Measurements from ENCODE around the gene ANKH. TPM values are rescaled to one million over a fixed set of nuclear protein-coding genes. Genes with fewer than 3 reads are reported as not detected.

Gene ANKH
- total and polyA plus RNA-seq, 5 donors, result 60.9 to 155 (median 134) TPM

GRCh38 chr5:14712666-14713065 lies 158.9 kb downstream of the ANKH start:
- peak in 1 of 3 donors; percentile 62 for DNase-seq
- 97% methylated on average over 17 of the region's 17 CpGs for WGBS
- no peaks in the 10 kb centered on the region for H3K9me3 ChIP-seq (ENCODE audit: control insufficient read depth, low read length)
- no peak overlapping the region for H3K27ac ChIP-seq (ENCODE audit: low read length)
- intact Hi-C loops (cut with DNase I), result no loop called here
- no peaks in the 10 kb centered on the region for H3K27me3 ChIP-seq (ENCODE audit: control insufficient read depth, insufficient read depth)
- no peak overlapping the region for H3K4me3 ChIP-seq (ENCODE audit: low read length)
- no peak for ATAC-seq
- no peaks in the 10 kb centered on the region for H3K4me1 ChIP-seq (ENCODE audit: control insufficient read depth, insufficient read depth, low read length)

DNA sequence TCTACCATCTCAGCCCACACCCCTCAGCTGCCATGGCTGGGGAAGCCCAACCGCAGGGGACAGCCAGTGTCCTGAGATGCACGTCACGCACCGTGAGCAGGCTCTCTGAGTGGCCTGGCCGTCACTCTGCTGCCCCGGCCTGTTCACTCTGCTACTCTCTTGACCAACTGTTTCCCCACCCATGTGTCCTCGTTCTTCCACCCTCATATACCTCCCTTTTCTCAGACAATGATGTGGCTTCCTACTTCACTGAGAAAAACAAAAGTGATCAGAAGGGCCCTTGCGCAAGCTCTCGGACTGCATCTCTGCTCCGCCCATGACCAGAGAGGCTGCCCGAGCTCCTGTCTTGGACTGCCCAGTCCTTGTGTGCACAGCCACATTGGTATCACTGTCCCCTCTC lies 159.4 kb downstream of the ANKH start:
- DNase-seq, result no peak
- Histone ChIP-seq H3K4me3 (ENCODE audit: low read length) (no peak overlapping the region), H3K4me1 (ENCODE audit: control insufficient read depth, insufficient read depth, low read length) (no peaks in the 10 kb centered on the region), H3K27me3 (ENCODE audit: control insufficient read depth, insufficient read depth) (no peaks in the 10 kb centered on the region), H3K9me3 (ENCODE audit: control insufficient read depth, low read length) (no peaks in the 10 kb centered on the region), H3K27ac (ENCODE audit: low read length) (no peak overlapping the region)
- 83% methylated on average over 11 of the region's 11 CpGs for WGBS
- peak in 1 of 2 donors; percentile 5 for ATAC-seq
- intact Hi-C loops (cut with DNase I), result no loop called here

DNA sequence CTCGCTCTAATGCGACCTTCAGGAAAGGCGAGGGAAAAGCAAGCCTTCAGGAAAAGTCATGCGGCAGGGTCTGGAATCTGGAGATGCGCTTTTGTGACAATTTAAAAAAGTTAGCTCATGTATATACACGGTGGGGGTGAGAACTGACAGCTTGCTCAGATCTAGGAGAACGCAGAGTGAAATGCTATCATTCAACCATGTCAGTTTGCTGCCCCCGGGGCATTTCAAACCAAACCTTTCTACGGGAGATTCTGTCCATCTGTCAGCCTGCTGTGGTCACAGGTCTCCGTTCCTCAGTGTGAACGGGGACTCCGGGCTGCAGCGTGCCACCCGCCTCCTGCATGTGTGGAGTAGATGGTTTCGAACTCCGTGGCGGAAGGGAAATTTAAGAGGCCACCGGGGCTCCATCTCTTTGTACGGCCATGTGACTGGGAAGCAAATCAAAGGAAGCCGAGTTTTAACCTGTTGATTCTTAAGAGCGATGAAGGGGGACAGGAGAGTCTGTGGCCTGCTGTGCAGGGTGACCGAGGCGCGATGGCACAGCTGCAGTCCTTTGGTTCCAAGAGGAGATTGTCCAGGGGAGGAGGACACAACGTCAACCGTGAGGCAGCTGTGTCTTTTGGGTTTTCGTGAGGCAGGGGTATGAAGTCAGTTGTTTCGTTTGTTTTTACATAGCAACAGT lies 161.1 kb downstream of the ANKH start:
- Histone ChIP-seq H3K27me3 (ENCODE audit: control insufficient read depth, insufficient read depth) (no peaks in the 10 kb centered on the region), H3K4me3 (ENCODE audit: low read length) (no peak overlapping the region), H3K9me3 (ENCODE audit: control insufficient read depth, low read length) (no peaks in the 10 kb centered on the region), H3K4me1 (ENCODE audit: control insufficient read depth, insufficient read depth, low read length) (no peaks in the 10 kb centered on the region), H3K27ac (ENCODE audit: low read length) (no peak overlapping the region)
- intact Hi-C loops (cut with DNase I), result no loop called here
- DNase-seq, result no peak
- ATAC-seq, result no peak
- WGBS, result 89% methylated on average over 28 of the region's 28 CpGs

GRCh38 chr5:14708551-14708950 lies 163.0 kb downstream of the ANKH start:
- WGBS, result 93% methylated on average over 5 of the region's 5 CpGs
- no peak overlapping the region for H3K27ac ChIP-seq (ENCODE audit: low read length)
- H3K27me3 ChIP-seq (ENCODE audit: control insufficient read depth, insufficient read depth), result no peaks in the 10 kb centered on the region
- DNase-seq, result no peak
- no peak for ATAC-seq
- no peaks in the 10 kb centered on the region for H3K4me1 ChIP-seq (ENCODE audit: control insufficient read depth, insufficient read depth, low read length)
- intact Hi-C loops (cut with DNase I), result no loop called here
- H3K9me3 ChIP-seq (ENCODE audit: control insufficient read depth, low read length), result peaks cover under 1% of the 10 kb centered on the region
- H3K4me3 ChIP-seq (ENCODE audit: low read length), result no peak overlapping the region

GRCh38 chr5:14707811-14708390 lies 163.7 kb downstream of the ANKH start:
- intact Hi-C loops (cut with DNase I), result no loop called here
- ATAC-seq, result no peak
- Histone ChIP-seq H3K27me3 (ENCODE audit: control insufficient read depth, insufficient read depth) (no peaks in the 10 kb centered on the region), H3K4me1 (ENCODE audit: control insufficient read depth, insufficient read depth, low read length) (no peaks in the 10 kb centered on the region), H3K9me3 (ENCODE audit: control insufficient read depth, low read length) (peaks cover 2% of the 10 kb centered on the region), H3K4me3 (ENCODE audit: low read length) (no peak overlapping the region), H3K27ac (ENCODE audit: low read length) (no peak overlapping the region)
- WGBS, result 90% methylated on average over 9 of the region's 9 CpGs
- no peak for DNase-seq

DNA sequence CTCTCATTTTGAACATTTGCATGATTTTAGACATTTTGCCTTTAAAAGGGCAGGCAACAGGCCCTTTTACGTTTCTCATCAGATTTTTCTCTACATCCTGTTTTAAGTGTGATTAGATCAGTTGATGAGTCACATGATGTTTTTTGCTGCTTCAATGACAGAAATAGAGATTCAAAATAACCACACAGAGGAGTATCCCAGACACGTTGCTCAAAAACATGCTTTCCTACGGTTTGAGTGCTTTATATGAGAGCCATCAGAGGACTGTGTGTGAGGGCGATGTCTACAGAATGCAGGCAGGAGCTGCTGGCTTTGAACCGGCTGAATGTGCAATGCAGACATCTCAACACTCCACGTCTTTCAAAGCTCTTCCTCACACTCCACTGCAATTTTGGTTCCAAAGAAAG lies 165.0 kb downstream of the ANKH start:
- Histone ChIP-seq H3K27ac (ENCODE audit: low read length) (peak overlapping the region; percentile 61), H3K9me3 (ENCODE audit: control insufficient read depth, low read length) (peaks cover 2% of the 10 kb centered on the region), H3K4me1 (ENCODE audit: control insufficient read depth, insufficient read depth, low read length) (no peaks in the 10 kb centered on the region), H3K4me3 (ENCODE audit: low read length) (no peak overlapping the region), H3K27me3 (ENCODE audit: control insufficient read depth, insufficient read depth) (no peaks in the 10 kb centered on the region)
- DNase-seq, result no peak
- peak in 1 of 2 donors; percentile 28 for ATAC-seq
- intact Hi-C loops (cut with DNase I), result no loop called here
- 39% methylated on average over 6 of the region's 6 CpGs for WGBS

DNA sequence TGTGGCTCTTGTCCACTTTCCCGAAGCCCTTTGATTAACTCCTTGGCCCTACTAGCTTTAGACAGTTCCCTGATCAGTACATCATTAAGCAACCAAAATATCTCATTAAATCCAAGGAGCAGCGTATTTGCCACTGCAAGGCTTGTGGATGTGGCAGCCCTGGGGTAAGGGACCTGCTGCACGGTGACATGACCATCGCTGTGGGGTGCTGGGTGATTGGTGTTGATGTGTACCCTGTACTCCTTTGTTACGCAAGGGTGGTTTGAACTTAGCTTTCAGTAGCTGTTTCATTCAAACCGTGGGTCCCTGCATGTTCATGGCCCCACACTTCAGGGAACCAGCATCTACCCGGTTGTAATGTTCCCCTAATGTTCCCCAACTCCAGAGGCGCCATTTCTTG lies 166.0 kb downstream of the ANKH start:
- Histone ChIP-seq H3K4me1 (ENCODE audit: control insufficient read depth, insufficient read depth, low read length) (peaks cover 6% of the 10 kb centered on the region), H3K27me3 (ENCODE audit: control insufficient read depth, insufficient read depth) (no peaks in the 10 kb centered on the region), H3K4me3 (ENCODE audit: low read length) (no peak overlapping the region), H3K27ac (ENCODE audit: low read length) (no peak overlapping the region), H3K9me3 (ENCODE audit: control insufficient read depth, low read length) (peaks cover 2% of the 10 kb centered on the region)
- 93% methylated on average over 8 of the region's 8 CpGs for WGBS
- no peak for ATAC-seq
- DNase-seq, result no peak
- intact Hi-C loops (cut with DNase I), result no loop called here

GRCh38 chr5:14702238-14702839 lies 169.2 kb downstream of the ANKH start:
- ATAC-seq (no peak), DNase-seq (no peak)
- WGBS, result 94% methylated on average over 11 of the region's 11 CpGs
- Histone ChIP-seq H3K9me3 (ENCODE audit: control insufficient read depth, low read length) (peaks cover 2% of the 10 kb centered on the region), H3K27ac (ENCODE audit: low read length) (peak overlapping the region; percentile 23), H3K4me3 (ENCODE audit: low read length) (no peak overlapping the region), H3K27me3 (ENCODE audit: control insufficient read depth, insufficient read depth) (no peaks in the 10 kb centered on the region), H3K4me1 (ENCODE audit: control insufficient read depth, insufficient read depth, low read length) (peaks cover 6% of the 10 kb centered on the region)
- intact Hi-C loops (cut with DNase I), result no loop called here

DNA sequence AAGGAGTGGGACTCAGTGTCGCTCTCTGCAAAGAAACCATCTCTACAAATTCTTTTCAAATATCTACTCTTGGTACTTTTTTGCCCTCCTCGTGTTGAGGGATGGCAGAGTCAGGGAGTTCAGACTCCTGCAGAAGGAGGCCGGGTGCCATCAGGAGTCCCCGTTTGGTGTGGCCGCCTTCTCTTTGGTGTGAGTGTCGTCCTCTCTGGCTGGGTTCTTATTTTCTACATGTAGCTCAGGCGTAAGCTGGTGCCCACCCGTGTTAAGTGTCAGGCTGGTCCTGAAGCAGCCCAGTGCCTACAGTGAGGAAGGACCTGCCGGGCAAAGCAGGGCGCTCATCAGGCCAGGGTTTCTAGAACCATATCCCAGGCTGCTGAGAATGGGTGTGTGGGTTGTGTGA lies 170.0 kb downstream of the ANKH start:
- WGBS, result 98% methylated on average over 10 of the region's 10 CpGs
- no peaks in the 10 kb centered on the region for H3K27me3 ChIP-seq (ENCODE audit: control insufficient read depth, insufficient read depth)
- intact Hi-C loops (cut with DNase I), result no loop called here
- peaks cover 6% of the 10 kb centered on the region for H3K4me1 ChIP-seq (ENCODE audit: control insufficient read depth, insufficient read depth, low read length)
- H3K27ac ChIP-seq (ENCODE audit: low read length), result no peak overlapping the region
- ATAC-seq, result no peak
- DNase-seq, result no peak
- H3K4me3 ChIP-seq (ENCODE audit: low read length), result no peak overlapping the region
- H3K9me3 ChIP-seq (ENCODE audit: control insufficient read depth, low read length), result peaks cover 2% of the 10 kb centered on the region

DNA sequence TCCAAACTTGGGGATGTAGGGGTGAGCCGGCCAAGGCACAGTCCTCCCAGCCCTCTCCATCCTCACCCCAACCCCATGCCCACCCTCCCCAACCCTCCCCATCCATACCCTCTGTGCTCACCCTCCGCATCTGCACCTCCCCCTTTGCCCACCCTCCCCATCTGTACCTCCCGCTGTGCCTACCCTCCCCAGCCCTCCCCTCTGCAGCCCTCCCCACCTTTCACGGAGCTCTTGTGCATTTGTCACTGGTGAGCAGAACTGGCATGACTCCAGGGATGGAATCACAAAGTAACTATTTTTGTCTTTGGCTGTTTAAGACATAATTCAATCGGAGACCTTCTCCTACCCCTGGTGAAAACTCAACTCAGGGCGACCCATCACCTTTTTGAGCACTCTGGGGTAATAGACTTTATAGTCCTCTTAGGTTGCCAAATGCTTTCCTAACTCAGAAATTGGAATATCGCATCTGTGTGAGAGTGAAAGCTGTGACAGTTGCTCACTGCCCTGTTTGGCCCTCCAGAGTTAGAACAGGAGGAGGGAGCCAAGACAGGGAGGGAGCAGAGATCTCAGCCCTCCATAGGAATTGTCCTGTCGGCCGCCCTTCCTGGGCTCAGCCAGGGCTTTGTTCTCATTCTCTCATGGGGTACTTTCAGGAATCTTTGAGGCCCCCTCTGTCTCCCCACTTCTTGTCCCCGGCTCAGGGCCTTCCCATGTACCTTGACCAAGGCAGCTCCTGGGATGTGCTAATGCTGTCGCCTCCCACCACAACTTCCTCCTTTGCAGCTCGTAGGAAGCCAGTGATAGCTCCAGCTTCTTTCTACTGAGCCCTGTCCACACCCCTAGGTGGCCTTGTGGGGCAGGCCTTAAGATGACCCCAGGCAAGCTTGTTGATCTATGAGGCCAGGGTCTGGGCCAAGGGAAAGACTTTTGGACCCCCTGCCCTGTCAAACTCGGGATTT lies 170.8 kb downstream of the ANKH start:
- ATAC-seq, result peak; percentile 60 to 69
- no peaks in the 10 kb centered on the region for H3K27me3 ChIP-seq (ENCODE audit: control insufficient read depth, insufficient read depth)
- no peak overlapping the region for H3K4me3 ChIP-seq (ENCODE audit: low read length)
- intact Hi-C loops (cut with DNase I), result no loop called here
- peak overlapping the region; percentile 85 for H3K27ac ChIP-seq (ENCODE audit: low read length)
- peaks cover 2% of the 10 kb centered on the region for H3K9me3 ChIP-seq (ENCODE audit: control insufficient read depth, low read length)
- whole genome bisulfite sequencing, result 48% methylated on average over 13 of the region's 13 CpGs
- H3K4me1 ChIP-seq (ENCODE audit: control insufficient read depth, insufficient read depth, low read length), result peaks cover 6% of the 10 kb centered on the region
- peak in 1 of 3 donors; percentile 50 for DNase-seq
